Right renal pelvis (tissue), 4 donors: ENCODE results near the gene NARS2. TPM values are rescaled to one million over a fixed set of nuclear protein-coding genes. Genes with fewer than 3 reads are reported as not detected.

Experiments
- DNase-seq, 4 donors: peaks; one replicate each; pipeline ENCODE4 v3.0.0-alpha.2; 2013; ENCODE audit warnings: low read depth in 4 of 4, low spot score in 3 of 4, missing footprints in 1 of 4
- polyA plus RNA-seq, 4 donors: library from polyadenylated mRNA; unstranded; fragments of 120-200 nt; gene quantifications; one replicate each; pipeline ENCODE4 v1.2.1, GENCODE V29; 2013; ENCODE audit not compliant: insufficient read length in 4 of 4

NARS2 gene
- polyA plus RNA-seq, 4 donors: 38.5 to 56.6 (median 50.4) TPM

DNA sequence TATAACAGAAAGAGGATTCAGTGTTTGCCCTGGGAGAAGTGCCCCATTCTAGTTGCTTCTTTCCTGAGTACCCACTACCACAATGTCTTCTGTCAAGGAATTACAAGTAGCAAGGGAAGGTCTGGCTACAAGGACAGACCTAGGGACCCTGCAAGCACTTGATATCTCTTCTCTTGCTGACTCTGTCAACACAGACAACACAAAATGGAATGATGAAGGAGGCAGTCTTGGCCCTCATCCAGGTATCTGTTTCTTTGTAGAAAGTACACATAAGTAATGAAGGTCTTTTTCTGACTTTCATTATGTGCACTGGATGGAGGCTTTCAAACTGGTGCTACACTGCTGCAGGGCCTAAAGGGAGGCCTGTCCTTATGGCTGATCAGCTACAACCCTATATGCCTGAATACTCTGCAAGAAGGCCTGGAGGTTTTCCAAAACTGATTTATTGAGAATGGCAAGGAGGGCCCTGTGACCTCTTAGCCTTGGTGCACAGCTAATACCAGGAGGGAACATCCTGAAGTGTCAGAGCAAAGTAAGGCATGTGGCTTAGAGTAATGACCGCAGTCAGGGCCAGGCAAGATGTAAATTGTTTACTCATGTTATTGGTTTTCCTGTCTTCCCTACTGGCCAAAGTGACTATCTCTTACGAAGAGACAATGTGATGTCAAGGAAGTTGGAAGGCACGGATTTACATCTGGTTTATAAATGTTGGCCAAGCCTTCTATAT lies 188.3 kb downstream of the NARS2 start:
- DNase-seq: no peak

Other genes starting within 250 kb of the NARS2 start
- gene GAB2, start 157.0 kb downstream of the NARS2 start, polyA plus RNA-seq: 10 to 100 TPM; 17.4 to 20.1 (median 18.0) TPM